GM21423 (cell line): ENCODE measurements around the gene KIF1A.
"Not testable (repeated sequence)": the region's sequence is repeated elsewhere in the genome, so short reads cannot be mapped to it uniquely, and the experiment has no call there.

Experiments
- ATAC-seq: cut with Tn5 transposase; IDR thresholded peaks from one replicate; pipeline ENCODE4 v1.9.1; 2021; ENCODE audit warnings: mild to moderate bottlenecking, moderate library complexity; ENCODE audit not compliant: unreplicated experiment

KIF1A gene

DNA sequence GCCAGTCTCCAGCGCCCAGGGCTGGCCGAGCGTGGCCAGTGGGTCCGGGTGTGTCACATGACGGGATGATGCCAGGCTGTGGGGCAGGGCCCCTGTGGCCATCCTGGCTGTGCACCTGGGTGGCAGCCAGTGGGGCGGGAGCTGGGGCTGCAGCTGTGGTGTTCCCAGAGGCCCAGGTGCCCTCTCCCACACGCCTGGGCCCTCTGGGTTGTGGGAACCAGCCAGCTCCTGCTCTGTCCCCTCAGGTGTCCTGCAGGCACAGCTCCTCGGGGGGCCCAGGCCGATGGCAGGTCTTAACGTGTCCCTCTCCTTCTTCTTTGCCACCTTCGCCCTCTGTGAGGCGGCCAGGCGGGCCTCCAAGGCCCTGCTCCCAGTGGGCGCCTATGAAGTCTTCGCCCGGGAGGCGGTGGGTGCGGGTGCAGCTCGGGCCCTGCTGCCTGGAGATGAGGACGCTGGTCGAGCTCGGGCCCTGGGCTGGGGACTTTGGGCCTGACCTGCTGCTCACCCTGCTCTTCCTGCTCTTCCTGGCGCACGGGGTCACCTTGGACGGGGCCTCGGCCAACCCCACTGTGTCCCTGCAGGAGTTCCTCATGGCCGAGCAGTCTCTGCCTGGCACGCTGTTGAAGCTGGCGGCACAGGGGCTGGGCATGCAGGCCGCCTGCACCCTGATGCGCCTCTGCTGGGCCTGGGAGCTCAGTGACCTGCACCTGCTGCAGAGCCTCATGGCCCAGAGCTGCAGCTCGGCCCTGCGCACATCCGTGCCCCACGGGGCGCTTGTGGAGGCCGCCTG is 128.2 kb downstream of the KIF1A start, which contains the start of gene AQP12A:
AQP12A (plus strand) TSS at position 236 of the 790 bp plus-strand sequence; CDS start at position 284, 48 bp downstream.
- ATAC-seq: not testable (repeated sequence)

DNA sequence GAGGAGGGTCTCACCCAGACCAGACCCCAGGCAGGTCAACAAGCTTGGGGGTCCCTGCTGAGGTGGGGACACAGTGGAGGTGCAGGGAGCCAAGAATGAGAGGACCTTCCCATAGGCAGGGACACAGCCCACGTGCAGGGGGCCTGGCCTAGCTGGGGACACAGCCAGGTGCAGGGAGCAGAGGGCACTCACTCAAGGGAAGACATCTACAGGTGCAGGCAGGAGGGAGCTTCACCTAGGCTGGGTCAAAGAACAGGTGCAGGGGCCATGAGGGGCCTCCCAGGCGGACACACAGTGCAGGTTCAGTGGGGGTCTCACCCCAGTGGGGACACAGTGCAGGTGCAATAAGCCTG is 129.0 kb downstream of the KIF1A start:
- ATAC-seq: not testable (repeated sequence)

DNA sequence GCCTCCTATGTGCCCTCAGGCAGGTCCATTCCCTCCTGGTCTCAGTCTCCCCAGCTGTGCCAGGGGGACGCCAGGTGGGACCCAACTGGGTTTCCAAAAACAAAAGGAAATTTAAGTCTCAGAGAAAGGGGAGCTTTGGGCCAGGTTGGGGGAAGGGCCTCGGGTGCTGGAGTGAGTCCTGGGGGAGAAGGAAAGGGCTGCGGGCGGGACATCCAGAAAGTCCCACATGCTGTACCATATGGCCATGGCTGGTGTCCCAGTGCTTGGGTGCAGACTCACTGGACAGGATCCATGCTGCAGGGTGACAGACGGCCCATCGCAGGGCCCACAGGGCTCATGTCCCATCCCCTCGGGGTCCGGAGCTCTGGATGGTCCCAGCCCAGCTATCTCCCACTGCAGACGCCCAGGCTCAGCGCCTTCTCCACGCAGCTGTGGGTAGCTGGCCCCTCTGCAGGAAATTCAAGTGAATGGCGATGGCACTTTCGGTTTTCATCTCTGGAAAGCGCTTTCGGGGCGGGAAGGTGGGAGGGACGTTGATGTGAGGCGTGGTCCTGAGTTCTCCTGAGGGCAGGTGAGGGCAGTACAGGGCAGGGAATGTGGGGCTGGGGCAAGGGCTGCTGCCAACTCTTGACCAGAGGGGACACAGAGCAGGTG is 129.5 kb downstream of the KIF1A start:
- ATAC-seq: not testable (repeated sequence)

DNA sequence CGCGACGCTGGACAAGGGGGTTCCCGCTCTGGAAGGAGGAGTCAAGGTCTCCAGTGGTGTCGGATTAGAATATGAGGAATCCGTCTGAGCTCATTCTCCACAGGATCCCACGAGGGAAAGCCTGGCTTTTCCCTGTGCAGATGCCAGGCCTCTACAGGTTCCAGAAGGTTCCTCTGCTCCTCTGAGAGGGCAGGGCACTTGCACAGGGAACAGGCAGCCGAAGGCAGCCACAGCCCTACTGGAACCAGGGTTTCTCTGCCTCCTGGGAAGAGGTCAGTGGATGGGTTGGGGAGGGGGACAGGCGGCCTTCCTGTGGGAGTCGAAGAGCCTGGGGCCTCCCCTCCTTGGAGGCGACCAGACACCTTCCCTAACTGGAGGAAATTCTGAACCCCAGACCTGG is 130.0 kb downstream of the KIF1A start:
- no peak for ATAC-seq

DNA sequence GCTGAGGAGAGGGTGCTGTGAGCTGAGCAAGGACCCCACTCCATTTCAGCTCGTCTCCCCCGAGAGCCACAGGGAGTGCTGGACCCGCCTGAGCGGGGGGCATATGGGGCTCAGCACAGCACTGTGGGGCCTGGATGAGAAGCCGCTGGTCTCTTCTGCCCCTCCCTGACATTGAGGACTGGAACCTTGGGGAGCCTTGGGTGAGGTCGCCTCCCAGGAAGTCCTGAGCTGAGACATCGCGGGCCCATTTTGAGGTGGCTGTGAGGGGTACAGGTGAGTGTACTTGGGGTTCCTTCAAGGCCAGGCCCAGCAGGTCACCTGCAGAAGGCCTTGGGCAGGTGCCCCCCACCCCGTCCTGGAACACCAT is 131.5 kb downstream of the KIF1A start:
- ATAC-seq: no peak

DNA sequence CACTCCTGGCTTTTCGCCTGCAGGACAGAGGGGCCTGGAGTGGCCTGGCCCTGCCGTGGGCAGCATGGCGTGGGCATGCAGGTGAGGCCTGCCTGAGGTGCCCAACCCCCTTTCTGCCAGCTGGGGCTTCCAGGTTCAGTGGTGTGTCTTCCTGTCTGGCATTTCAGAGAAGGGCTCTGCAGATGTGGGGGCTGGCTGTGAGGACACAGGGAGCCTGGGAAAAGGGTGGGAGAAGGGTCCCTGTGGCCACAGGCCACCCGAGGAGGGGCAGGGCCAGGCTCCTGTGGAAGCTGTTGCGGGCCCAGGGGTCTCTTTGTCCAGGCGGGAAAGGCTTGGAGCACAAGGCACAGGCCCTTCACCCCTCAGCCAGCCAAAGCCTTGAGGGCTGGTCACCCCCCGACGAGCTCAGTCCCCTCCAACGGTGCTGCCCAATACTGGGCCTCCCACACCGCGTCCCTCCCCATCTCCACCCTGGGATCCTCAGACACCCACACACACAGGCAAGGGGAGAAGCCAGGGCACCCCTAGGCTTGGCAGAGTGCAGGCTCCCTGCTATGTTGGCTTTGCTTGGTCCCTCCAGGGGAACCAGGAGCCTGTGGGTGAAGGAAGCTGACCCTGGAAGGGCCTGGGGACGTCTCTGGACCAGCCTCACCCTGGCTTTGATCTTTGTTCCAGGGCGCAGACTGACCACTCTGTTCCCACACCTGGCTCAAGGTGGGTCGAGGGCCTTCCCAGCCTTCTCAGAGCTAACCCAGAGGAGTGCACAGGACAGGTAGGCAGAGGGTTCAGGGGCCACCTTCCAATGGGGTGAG is 132.1 kb downstream of the KIF1A start:
- ATAC-seq: no peak

DNA sequence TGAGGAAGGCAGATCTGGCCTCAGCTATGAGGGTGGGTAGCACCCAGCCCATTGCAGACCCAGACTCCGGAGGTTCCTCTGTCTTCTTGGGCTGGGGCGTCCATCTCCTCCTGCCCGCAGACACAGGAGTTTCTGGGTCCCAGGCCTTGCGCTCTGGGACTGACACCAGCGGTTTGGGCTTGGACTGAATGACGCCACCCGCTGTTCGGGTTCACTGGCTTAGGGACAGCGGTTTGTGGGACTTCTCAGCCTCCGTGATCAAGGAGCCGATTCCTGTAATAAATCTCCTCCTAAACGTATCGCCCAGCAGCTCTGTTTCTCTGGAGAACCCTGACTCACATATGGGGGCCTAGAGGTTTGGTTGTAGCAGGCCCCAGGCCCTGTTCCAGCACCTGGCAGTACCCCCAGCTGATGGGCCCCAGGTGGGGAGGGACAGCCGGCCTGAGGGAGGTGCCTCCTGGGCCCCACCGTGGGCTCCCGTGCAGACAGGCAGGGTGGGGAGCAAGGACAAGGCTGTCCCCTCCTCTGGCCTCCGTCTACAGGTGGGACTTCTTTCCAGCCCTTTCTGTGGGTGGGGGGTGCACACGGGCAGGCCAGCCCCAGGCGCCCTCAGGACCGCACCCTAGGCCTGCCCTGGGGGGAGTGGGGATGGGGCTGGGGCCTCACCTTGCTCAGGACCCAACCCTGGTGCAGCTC is 132.8 kb downstream of the KIF1A start:
- ATAC-seq: no peak

DNA sequence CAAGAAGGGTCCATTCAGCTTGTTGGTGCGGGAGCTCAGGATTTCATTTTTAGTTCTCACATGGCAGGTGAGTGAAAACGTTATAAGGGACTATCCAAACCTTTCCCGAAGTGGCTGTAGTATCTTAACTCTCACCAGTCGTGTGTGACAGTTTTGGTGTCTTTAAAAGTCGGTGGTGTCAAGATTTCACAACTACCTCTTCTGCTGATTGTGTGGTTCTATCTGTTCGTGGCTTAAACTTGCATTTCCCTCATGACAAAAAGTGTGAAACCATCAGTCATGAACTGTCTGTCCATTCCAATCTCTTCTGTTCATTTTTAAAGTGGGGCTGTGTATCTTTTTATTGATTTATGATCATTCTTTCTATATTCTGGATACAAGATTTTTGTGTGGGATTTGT is 133.6 kb downstream of the KIF1A start:
- no peak for ATAC-seq

DNA sequence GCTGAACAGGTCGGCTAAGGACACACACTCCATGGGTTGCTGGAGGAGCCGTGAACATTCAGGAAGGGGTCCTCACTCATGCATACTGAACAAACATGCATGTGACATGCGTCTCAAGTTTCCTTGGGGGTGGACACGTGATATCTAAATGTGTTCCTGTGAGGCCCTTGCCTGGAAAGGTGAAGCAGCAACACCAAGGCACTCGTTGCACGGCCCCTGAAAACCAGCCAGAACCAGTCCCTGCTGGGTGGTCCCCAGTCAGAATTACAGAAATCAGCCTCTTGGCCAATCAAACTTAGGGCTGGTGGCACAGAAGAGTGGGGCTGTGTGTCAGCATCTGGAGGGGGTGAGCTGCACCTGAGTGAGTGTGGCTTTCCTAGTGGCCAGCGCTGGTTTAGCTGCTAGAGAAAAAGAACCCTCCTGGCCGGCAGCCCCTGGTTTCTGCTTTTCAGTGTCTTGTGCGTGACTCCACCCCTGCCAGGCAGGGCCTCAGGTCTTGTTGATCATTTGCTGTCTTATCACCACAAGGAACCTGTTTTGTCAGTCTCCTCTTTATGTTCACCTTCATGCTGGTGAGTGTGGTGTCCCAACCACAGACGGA is 134.1 kb downstream of the KIF1A start:
- no peak for ATAC-seq

DNA sequence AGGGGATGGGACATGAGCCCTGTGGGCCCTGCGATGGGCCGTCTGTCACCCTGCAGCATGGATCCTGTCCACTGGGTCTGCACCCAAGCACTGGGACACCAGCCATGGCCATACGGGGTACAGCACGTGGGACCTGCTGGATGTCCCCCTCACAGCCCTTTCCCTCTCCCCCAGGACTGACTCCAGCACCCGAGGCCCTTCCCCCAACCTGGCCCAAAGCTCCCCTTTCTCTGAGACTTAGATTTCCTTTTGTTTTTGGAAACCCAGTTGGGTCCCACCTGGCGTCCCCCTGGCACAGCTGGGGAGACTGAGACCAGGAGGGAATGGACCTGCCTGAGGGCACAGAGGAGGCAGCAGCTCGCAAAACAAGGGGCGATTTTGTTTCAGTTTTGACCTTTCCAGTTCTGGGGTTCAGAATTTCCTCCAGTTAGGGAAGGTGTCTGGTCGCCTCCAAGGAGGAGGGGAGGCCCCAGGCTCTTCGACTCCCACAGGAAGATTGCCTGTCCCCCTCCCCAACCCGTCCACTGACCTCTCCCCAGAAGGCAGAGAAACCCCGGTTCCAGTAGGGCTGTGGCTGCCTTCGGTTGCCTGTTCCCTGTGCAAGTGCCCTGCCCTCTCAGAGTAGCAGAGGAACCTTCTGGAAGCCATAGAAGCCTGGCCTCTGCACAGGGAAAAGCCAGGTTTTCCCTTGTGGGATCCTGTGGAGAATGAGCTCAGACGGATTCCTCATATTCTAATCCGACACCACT is 135.9 kb downstream of the KIF1A start:
- ATAC-seq: not testable (repeated sequence)

DNA sequence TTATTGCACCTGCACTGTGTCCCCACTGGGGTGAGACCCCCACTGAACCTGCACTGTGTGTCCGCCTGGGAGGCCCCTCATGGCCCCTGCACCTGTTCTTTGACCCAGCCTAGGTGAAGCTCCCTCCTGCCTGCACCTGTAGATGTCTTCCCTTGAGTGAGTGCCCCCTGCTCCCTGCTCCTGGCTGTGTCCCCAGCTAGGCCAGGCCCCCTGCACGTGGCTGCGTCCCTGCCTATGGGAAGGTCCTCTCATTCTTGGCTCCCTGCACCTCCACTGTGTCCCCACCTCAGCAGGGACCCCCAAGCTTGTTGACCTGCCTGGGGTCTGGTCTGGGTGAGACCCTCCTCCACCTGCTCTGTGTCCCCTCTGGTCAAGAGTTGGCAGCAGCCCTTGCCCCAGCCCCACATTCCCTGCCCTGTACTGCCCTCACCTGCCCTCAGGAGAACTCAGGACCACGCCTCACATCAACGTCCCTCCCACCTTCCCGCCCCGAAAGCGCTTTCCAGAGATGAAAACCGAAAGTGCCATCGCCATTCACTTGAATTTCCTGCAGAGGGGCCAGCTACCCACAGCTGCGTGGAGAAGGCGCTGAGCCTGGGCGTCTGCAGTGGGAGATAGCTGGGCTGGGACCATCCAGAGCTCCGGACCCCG is 136.6 kb downstream of the KIF1A start:
- not testable (repeated sequence) for ATAC-seq

DNA sequence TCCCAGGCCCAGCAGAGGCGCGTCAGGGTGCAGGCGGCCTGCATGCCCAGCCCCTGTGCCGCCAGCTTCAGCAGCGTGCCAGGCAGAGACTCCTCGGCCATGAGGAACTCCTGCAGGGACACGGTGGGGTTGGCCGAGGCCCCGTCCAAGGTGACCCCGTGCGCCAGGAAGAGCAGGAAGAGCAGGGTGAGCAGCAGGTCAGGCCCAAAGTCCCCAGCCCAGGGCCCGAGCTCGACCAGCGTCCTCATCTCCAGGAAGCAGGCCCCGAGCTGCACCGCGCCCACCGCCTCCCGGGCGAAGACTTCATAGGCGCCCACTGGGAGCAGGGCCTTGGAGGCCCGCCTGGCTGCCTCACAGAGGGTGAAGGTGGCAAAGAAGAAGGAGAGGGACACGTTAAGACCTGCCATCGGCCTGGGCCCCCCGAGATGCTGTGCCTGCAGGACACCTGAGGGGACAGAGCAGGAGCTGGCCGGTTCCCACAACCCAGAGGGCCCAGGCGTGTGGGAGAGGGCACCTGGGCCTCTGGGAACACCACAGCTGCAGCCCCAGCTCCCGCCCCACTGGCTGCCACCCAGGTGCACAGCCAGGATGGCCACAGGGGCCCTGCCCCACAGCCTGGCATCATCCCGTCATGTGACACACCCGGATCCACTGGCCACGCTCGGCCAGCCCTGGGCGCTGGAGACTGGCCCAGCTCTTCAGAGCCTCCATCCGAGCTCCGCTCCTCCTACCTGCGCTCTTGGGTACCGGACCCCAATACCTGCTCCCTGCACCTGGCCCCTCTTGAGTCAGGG is 137.4 kb downstream of the KIF1A start, which contains the start of gene AQP12B:
AQP12B (minus strand) TSS at position 455 of the 794 bp plus-strand sequence; CDS start at position 407, 48 bp downstream.
- ATAC-seq: not testable (repeated sequence)

DNA sequence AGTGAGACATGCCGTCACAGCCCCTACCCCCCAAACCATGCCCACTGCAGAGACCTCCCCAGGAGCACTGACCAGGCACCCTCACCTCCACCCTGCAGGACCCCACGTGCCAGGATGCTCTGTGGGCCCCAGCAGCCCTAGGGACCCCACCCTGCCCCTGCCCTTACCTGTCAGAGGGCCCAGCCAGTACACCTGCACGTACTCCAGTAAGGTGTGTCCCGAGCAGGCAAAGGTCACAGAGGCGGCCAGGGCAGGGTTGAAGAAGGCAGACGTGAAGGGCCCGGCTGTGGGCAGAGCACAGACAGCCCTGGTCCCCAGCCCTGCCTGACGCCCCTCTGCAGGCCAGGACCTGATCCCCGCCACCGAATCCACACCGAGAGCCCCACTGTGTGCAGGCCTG is 139.8 kb downstream of the KIF1A start:
- not testable (repeated sequence) for ATAC-seq

DNA sequence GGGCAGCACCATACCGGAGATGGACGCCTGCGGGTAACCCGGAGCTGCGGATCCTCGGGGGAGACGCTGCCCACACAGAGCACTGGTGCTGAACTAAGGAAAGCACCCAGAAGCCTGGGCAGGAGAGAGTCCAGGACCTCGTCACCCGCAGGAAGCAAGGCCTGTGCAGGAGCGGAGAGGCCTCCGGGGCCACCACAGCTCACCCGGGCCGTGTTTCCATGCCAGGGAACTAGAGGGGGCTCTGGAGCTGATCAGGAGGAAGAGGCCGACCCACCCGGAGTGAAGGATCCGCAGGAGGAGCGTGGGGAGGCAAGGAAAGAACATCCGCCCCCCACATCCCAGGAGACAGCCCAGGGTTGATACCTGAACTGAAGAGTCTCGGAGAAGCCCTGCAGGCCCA is 141.1 kb downstream of the KIF1A start:
- not testable (repeated sequence) for ATAC-seq

DNA sequence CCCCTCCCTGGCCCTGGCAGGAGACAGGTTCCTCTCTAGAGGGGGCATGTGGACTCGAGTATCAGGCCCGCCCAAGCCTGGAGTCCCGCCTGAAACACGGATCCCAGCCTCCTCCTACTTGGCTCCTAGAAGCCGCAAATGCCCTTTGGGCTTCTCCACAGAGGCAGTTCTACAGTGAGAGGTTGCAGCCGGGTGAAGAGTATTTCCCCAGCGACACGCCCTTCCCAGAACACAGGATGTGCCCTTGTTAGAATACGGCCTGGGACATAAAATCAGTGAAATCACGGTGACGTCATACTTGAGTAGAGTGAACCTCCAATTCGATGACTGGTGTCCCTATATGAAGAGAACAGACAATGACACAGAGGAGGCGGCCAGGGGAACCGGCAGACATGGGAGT is 142.0 kb downstream of the KIF1A start:
- not testable (repeated sequence) for ATAC-seq

DNA sequence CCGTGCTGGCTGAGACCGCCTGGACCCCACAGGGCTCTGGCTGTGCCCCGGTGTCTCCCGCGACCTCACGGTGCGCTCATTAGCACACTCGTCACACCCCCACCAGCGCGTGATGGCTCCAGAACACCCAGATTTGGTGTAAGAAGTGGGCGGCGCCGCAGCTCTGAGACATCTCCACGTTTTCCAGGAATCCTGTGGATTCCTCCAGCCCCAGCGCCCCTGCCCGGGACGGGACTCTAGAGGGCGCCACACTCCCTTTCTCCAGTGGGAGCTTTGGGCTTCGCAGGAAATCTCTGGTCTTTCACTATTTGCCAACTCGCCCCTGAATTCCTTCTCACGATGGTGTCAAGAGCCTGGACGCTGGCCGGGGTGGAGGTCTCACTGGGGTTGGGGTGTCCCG is 144.7 kb downstream of the KIF1A start:
- not testable (repeated sequence) for ATAC-seq

DNA sequence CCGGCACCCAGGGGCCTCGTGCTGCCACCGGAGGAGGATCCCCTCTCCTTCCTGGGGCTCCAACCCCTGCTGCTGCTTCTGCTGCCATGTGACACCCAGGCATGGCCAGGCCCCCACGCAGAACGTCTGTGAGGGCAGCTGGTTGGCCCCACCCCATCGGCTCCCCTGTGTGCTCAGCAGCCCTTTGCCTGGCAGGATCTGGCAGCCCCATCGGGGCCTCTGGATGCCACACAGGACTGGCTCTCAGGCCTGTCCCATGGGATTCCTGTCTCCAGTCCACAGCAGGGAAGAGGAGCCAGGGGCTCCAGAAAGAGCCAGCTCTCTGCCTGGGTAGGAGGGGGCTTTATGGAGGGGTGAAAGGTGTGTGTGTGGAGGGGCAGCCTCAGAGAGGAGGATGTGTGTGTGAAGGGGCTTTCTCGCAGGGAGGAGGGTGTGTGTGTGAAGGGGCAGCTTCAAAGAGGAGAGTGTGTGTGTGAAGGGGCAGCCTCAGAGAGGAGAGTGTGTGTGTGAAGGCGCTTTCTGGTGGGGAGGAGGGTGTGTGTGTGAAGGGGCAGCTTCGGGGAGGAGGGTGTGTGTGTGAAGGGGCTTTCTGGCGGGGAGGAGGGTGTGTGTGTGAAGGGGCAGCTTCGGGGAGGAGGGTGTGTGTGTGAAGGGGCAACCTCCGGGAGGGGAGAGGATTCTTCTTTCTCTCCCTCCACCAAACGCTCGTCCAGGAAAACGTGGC is 145.4 kb downstream of the KIF1A start:
- not testable (repeated sequence) for ATAC-seq

DNA sequence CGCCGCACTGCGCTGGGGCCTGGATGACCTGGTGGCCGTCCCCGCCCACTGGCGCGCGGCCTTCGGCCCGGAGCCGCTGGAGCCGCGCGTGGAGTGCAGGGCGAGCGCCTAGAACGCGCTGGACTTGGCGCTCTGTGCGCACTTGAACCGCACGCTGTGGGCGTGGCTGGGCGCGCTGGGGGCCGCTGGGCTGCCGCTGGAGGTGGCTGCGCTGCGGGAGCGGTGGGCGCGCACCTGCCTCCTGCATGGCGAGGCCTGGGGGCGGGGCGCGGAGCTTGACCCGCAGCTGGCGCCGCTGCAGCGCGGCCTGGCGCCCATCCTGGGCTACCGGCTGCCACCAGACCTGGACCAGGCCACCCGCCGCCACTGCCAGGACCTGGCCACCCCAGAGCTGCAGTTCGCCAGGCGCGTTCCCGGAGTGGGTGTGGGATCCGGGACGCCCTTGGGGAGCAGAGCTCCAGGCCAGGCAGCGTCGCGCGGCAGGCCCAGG is 147.3 kb downstream of the KIF1A start:
- no peak for ATAC-seq
